Aorta (tissue), 5 donors: ENCODE results near the gene SLAMF1. TPM values are rescaled to one million over a fixed set of nuclear protein-coding genes. Genes with fewer than 3 reads are reported as not detected.

ENCODE experiments used
- ATAC-seq: fragments of 200-7000 bp; cut with Tn5 transposase; one replicate; pipeline ENCODE4 v1.9.1; 2022; ENCODE audit warnings: moderate library complexity; ENCODE audit not compliant: low FRiP score
- DNase-seq, 2 donors: peaks; one replicate each; pipeline ENCODE4 v3.0.0-alpha.2; 2020
- H3K27ac ChIP-seq, 2 donors: one replicate each; pipeline ENCODE4 v1.5.1; 2013; ENCODE audit warnings: low read length in 2 of 2, mild to moderate bottlenecking in 2 of 2, moderate library complexity in 2 of 2, control low read depth in 1 of 2, inconsistent platforms in 1 of 2, low read depth in 1 of 2
- H3K27me3 ChIP-seq, 2 donors: one replicate each; pipeline ENCODE4 v1.6.1; 2013; ENCODE audit warnings: control low read depth in 1 of 2, low read length in 1 of 2, mild to moderate bottlenecking in 1 of 2, moderate library complexity in 1 of 2; ENCODE audit not compliant: insufficient read depth in 2 of 2, control insufficient read depth in 1 of 2
- H3K36me3 ChIP-seq, 2 donors: one replicate each; pipeline ENCODE4 v1.6.1; 2013; ENCODE audit warnings: control low read depth in 1 of 2, low read length in 1 of 2, mild to moderate bottlenecking in 1 of 2; ENCODE audit not compliant: insufficient read depth in 2 of 2, control insufficient read depth in 1 of 2
- H3K4me1 ChIP-seq, 2 donors: one replicate each; pipeline ENCODE4 v1.6.1; 2013; ENCODE audit warnings: low read length in 2 of 2, control low read depth in 1 of 2, mild to moderate bottlenecking in 1 of 2, moderate library complexity in 1 of 2; ENCODE audit not compliant: insufficient read depth in 2 of 2, control insufficient read depth in 1 of 2
- H3K4me3 ChIP-seq, 2 donors: one replicate each; pipeline ENCODE4 v1.5.1; 2013; ENCODE audit warnings: low read length in 2 of 2, control low read depth in 1 of 2, mild to moderate bottlenecking in 1 of 2
- H3K9me3 ChIP-seq: one replicate; pipeline ENCODE4 v1.6.1; 2013; ENCODE audit warnings: mild to moderate bottlenecking, low read length; ENCODE audit not compliant: control insufficient read depth
- WGBS, 2 donors: extraction: QIAGEN DNeasy Blood & Tissue Kit; methylation state at CpG; one replicate each; pipeline ENCODE4 v1.1.7; 2013; 5-methylcytosine and 5-hydroxymethylcytosine counted together
- intact Hi-C, 2 donors: fragments of 100-400 bp; cut with DNase I; formaldehyde crosslinking; loops; one replicate each; pipeline versions ENCODE4 v1.14.2 to v1.15.0; 2022
- polyA plus RNA-seq, 2 donors: library from polyadenylated mRNA; stranded (reverse); fragments of 200-250 nt; gene quantifications; one replicate each; pipeline ENCODE4 v1.2.3, GENCODE V29; 2013
- total RNA-seq, 2 donors: library from RNA; stranded (reverse); fragmentation: NEBNext Ultra II Directional; extraction: Animal tissue kit (Norgen Biotek cat#: 25700); gene quantifications; one replicate each; pipeline ENCODE4 v1.2.1, GENCODE V29; 2021
- donor health status: healthy with polysubstance abuse.
- donor health status: Bipolar disorder and iron deficiency.
- donor health status: DM: no; HTN: no; CAD: no.
- donor health status: DM: no; HTN: no; CAD: no.
- donor health status: DM: yes; HTN: yes; CAD: no.

The SLAMF1 gene
- total and polyA plus RNA-seq, 4 donors, result 1.6 to 2.4 TPM; not detected in 2

DNA sequence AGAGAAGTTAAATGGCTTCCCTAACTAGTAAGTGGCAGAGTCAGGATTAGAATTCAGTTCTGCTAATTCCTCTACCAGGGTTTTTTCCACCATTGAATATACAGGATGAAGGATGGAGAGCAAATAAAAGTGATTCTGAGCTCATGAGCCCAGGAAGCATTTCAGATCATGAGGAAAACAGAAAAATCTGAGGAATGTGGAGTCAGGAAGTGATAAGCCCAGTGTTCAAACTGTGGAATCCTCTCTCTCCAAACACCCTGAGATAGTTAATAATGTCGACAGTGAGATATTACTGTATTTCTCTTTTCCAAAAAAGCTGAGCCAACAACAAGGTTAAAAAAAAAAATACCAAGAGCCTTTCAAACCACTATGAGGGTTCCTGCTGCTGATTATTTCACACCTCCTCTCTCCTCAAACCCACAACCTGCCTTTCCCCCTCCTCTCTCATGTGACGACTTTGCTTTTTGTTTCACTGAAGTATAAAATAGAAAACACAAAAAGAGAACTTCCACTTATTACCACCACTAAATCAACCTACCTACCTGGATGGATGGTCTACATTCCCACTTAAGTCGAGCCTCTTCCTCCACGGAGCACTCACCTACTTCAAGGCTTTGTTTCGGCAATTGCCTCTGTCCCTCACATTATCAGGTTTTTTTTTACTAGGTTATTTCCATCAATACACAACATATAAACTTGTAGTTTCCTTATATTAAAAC is 8.9 kb downstream of the SLAMF1 start:
- 58 to 60% methylated on average over 5 of the region's 5 CpGs for WGBS, 2 donors
- no peak overlapping the region for H3K27ac ChIP-seq
- no peak overlapping the region for H3K4me3 ChIP-seq
- H3K4me1 ChIP-seq, result no peaks in the 10 kb centered on the region
- intact Hi-C loops, result no loop called here
- ATAC-seq (no peak), DNase-seq (no peak)
- H3K36me3 ChIP-seq, result no peaks in the 10 kb centered on the region
- H3K9me3 ChIP-seq, result no peaks in the 10 kb centered on the region
- H3K27me3 ChIP-seq, result no peaks in the 10 kb centered on the region

DNA sequence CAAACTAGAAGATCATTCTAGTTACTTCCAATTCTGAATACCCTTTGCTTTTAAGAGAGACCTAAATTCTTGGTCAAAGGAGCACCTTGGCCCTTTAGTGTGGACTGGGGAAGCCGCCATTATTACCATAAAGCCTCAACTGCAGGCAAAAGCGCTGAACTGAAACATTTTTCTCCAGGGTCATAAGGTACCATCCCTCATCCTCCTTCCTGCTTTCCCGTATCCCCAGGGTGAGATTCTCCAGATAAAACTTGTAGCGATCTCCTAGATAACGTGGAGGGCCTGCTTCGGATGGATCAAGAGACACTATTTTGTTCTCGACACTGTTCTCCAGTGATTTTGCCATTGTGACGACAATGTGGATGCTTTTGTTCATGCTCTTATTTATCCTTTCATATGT is 9.8 kb downstream of the SLAMF1 start:
- DNase-seq (no peak), ATAC-seq (no peak)
- no peaks in the 10 kb centered on the region for H3K27me3 ChIP-seq
- 88 to 90% methylated on average over 8 of the region's 8 CpGs for WGBS, 2 donors
- H3K27ac ChIP-seq, result no peak overlapping the region
- peaks cover under 1% of the 10 kb centered on the region for H3K9me3 ChIP-seq
- H3K4me3 ChIP-seq, result no peak overlapping the region
- no peaks in the 10 kb centered on the region for H3K4me1 ChIP-seq
- intact Hi-C loops, result no loop called here
- H3K36me3 ChIP-seq, result no peaks in the 10 kb centered on the region

GRCh38 chr1:160636547-160636946 is 10.3 kb downstream of the SLAMF1 start:
- Histone ChIP-seq H3K27ac (no peak overlapping the region), H3K27me3 (no peaks in the 10 kb centered on the region), H3K36me3 (no peaks in the 10 kb centered on the region), H3K9me3 (peaks cover 3% of the 10 kb centered on the region), H3K4me3 (no peak overlapping the region), H3K4me1 (no peaks in the 10 kb centered on the region)
- ATAC-seq, result no peak
- intact Hi-C loops, result no loop called here
- no peak for DNase-seq
- WGBS, 2 donors, result 89 to 90% methylated on average over 3 of the region's 3 CpGs

DNA sequence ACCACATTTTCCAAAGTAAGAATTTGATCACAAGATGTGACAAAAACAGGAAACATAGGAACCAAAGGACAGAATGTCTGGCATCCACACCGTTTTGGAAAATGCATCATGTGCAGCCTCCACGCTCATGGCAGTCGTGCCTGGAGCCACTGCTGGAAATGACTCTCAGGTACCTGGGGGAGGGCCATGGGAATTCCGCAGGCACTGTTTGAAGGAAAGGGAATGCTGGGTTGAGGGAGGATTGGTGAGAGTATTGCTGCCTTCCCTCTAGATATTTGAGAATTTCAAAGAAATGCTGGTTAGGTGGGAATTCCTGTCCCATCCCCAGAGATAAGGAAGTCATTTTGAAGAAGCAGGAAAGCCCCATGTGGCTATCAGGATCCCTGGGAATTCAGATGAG is 10.8 kb downstream of the SLAMF1 start:
- Histone ChIP-seq H3K9me3 (peaks cover 3% of the 10 kb centered on the region), H3K27me3 (no peaks in the 10 kb centered on the region), H3K27ac (no peak overlapping the region), H3K4me3 (no peak overlapping the region), H3K36me3 (no peaks in the 10 kb centered on the region), H3K4me1 (no peaks in the 10 kb centered on the region)
- no peak for ATAC-seq
- intact Hi-C loops, result no loop called here
- WGBS, 2 donors, result 58 to 59% methylated on average over 4 of the region's 4 CpGs
- no peak for DNase-seq

DNA sequence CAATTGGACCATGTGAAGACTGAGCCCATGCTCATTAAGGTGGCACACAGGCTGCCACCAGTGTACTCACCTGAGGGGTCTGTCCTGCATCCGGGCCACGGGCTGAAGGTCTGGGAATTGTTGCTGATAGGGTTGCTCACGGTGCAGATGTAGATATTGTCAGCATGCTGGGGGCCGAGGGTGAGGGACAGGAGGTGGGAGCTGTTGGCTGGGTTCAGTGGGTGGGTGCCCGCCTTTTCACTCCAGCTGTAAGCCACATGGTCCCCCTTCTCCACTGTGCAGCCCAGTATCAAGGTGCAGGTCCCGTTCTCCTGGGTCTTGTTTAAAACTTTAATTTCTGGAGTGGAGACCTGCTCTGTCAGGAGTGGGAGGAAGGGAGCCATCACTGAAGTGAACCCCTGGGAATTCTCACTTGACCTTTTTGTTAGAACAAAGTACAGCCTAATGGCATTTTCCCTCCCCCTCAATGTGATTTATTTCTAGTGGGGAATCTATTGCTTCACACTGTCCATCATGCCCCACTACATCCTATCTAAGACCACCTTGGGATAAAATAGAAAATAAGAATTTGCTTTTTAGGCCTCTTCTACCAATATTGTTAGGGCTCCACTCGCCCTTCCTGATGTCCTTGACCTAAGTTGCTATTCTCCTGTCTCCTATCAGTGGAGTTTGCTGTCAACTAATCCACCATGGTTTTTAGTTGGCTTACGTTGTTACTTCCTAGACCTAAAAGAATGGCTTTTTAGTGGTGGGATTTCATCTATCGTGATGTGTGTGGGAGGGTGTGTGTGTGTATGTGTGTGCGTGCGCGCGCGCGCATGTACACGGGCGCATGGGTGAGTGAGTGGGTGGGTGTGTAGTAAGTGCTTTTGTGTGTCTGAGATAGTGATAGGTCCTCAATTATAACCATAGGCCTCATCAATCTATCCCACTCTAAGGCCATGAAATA is 12.0 kb downstream of the SLAMF1 start:
- Histone ChIP-seq H3K4me1 (no peaks in the 10 kb centered on the region), H3K36me3 (no peaks in the 10 kb centered on the region), H3K27ac (no peak overlapping the region), H3K4me3 (no peak overlapping the region), H3K9me3 (peaks cover 3% of the 10 kb centered on the region), H3K27me3 (no peaks in the 10 kb centered on the region)
- 86 to 91% methylated on average over 17 of the region's 17 CpGs for WGBS, 2 donors
- DNase-seq (no peak), ATAC-seq (no peak)
- intact Hi-C loops, result no loop called here

GRCh38 chr1:160633330-160633903 is 13.4 kb downstream of the SLAMF1 start:
- ATAC-seq, result no peak
- intact Hi-C loops, result no loop called here
- H3K4me1 ChIP-seq, result no peaks in the 10 kb centered on the region
- DNase-seq, result no peak
- no peaks in the 10 kb centered on the region for H3K36me3 ChIP-seq
- H3K9me3 ChIP-seq, result peaks cover 3% of the 10 kb centered on the region
- 34 to 37% methylated on average over 2 of the region's 2 CpGs for WGBS, 2 donors
- H3K27me3 ChIP-seq, result no peaks in the 10 kb centered on the region
- no peak overlapping the region for H3K27ac ChIP-seq
- no peak overlapping the region for H3K4me3 ChIP-seq

DNA sequence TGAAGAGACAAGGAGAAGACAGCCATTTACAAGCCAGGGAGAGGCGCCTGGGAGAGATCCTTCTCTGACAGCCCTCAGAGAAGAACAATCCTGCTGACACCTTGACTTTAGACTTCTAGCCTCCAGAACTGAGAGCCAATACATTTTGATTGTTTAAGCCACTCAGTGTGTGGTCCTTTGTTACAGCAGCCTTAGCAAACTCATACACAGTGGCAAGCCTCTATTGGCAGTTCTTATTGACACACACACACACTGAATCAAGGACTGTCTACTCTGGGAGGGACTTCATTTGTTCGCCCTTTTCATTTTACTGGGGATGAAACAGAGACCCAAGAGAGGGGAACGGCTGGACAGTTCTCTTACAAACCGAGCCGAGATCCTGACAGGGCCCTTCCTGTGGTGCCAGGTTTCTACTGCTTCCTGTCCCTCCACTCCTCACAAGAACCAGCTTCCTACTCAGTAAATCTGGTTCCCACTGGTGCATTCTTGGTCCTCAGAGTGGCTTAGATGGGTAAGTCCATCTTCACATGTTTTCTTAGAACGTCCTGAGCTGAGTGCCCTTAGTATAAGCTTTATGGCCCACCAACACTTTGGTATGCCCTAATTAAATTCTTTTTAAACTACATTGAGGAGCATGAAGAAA is 14.7 kb downstream of the SLAMF1 start:
- WGBS, 2 donors, result 78 to 81% methylated on average over 6 of the region's 6 CpGs

GRCh38 chr1:160630523-160631451 is 16.1 kb downstream of the SLAMF1 start:
- Histone ChIP-seq H3K4me1 (no peaks in the 10 kb centered on the region), H3K27ac (no peak overlapping the region), H3K4me3 (no peak overlapping the region), H3K36me3 (no peaks in the 10 kb centered on the region), H3K27me3 (no peaks in the 10 kb centered on the region), H3K9me3 (peaks cover 3% of the 10 kb centered on the region)
- DNase-seq, result no peak
- ATAC-seq, result no peak
- 58 to 59% methylated on average over 9 of the region's 9 CpGs for WGBS, 2 donors
- intact Hi-C loops, result no loop called here

More for the DNA sequence above, 14.7 kb downstream of the SLAMF1 start:
- Histone ChIP-seq H3K4me1 (no peaks in the 10 kb centered on the region), H3K27ac (no peak overlapping the region), H3K4me3 (no peak overlapping the region), H3K9me3 (peaks cover 3% of the 10 kb centered on the region), H3K36me3 (no peaks in the 10 kb centered on the region), H3K27me3 (no peaks in the 10 kb centered on the region)
- intact Hi-C loops, result no loop called here
- DNase-seq, result no peak
- no peak for ATAC-seq
